Measurements from ENCODE around the gene APBA2. TPM values are rescaled to one million over a fixed set of nuclear protein-coding genes. Genes with fewer than 3 reads are reported as not detected.

Gene APBA2
- total RNA-seq, 6 donors from 2014 or later: 3.2 to 7.9 (median 6.0) TPM

GRCh38 chr15:28873585-28874190 lies 12.1 kb upstream of the APBA2 start:
- H3K27me3 ChIP-seq: no peaks in the 10 kb centered on the region
- ATAC-seq (ENCODE audit: low FRiP score in 2 of 2): no peak

GRCh38 chr15:28875461-28876000 lies 10.2 kb upstream of the APBA2 start:
- DNase-seq (no peak), ATAC-seq (ENCODE audit: low FRiP score in 2 of 2) (no peak)
- Histone ChIP-seq H3K36me3 (no peaks in the 10 kb centered on the region), H3K4me1 (no peaks in the 10 kb centered on the region), H3K4me3 (no peak overlapping the region), H3K27me3 (no peaks in the 10 kb centered on the region), H3K9me3 (no peaks in the 10 kb centered on the region), H3K27ac (no peak overlapping the region)
- no peak for TF ChIP-seq EP300 (IDR thresholded peaks at IDR 0.05)
- TF ChIP-seq POLR2AphosphoS5 (IDR thresholded peaks at IDR 0.05): no peak
- TF ChIP-seq POLR2A (IDR thresholded peaks at IDR 0.05): no peak
- no peak for TF ChIP-seq CTCF (IDR thresholded peaks at IDR 0.05)
- 75 to 87% methylated on average over 3 to 4 of the region's 4 CpGs for WGBS, 2 donors

More at GRCh38 chr15:28873585-28874190, 12.1 kb upstream of the APBA2 start:
- WGBS, 2 donors: 51 to 78% methylated on average over 7 to 10 of the region's 10 CpGs
- Histone ChIP-seq H3K36me3 (no peaks in the 10 kb centered on the region), H3K4me1 (no peaks in the 10 kb centered on the region), H3K4me3 (no peak overlapping the region), H3K9me3 (no peaks in the 10 kb centered on the region), H3K27ac (no peak overlapping the region)
- DNase-seq: no peak
- TF ChIP-seq POLR2A (IDR thresholded peaks at IDR 0.05) (no peak), POLR2AphosphoS5 (IDR thresholded peaks at IDR 0.05) (no peak), EP300 (IDR thresholded peaks at IDR 0.05) (no peak), CTCF (IDR thresholded peaks at IDR 0.05) (no peak)

GRCh38 chr15:28876131-28876844 lies 9.5 kb upstream of the APBA2 start:
- 65 to 77% methylated on average over 10 to 14 of the region's 14 CpGs for WGBS, 2 donors
- peak; percentile 12 to 34 for DNase-seq
- H3K9me3 ChIP-seq: no peaks in the 10 kb centered on the region

GRCh38 chr15:28876845-28877185 lies 9.0 kb upstream of the APBA2 start:
- no peaks in the 10 kb centered on the region for H3K36me3 ChIP-seq
- H3K4me1 ChIP-seq: no peaks in the 10 kb centered on the region
- ATAC-seq (ENCODE audit: low FRiP score in 2 of 2) (no peak), DNase-seq (no peak)
- TF ChIP-seq CTCF (IDR thresholded peaks at IDR 0.05): no peak
- TF ChIP-seq POLR2A (IDR thresholded peaks at IDR 0.05): no peak
- no peak for TF ChIP-seq EP300 (IDR thresholded peaks at IDR 0.05)
- no peak for TF ChIP-seq POLR2AphosphoS5 (IDR thresholded peaks at IDR 0.05)
- no peaks in the 10 kb centered on the region for H3K9me3 ChIP-seq
- no peak overlapping the region for H3K4me3 ChIP-seq
- no peak overlapping the region for H3K27ac ChIP-seq
- 92 to 95% methylated on average over 7 to 8 of the region's 8 CpGs for WGBS, 2 donors
- H3K27me3 ChIP-seq: no peaks in the 10 kb centered on the region

More at GRCh38 chr15:28876131-28876844, 9.5 kb upstream of the APBA2 start:
- no peaks in the 10 kb centered on the region for H3K36me3 ChIP-seq
- H3K4me3 ChIP-seq: no peak overlapping the region
- no peak for ATAC-seq (ENCODE audit: low FRiP score in 2 of 2)
- TF ChIP-seq EP300 (IDR thresholded peaks at IDR 0.05) (no peak), POLR2A (IDR thresholded peaks at IDR 0.05) (no peak), CTCF (IDR thresholded peaks at IDR 0.05) (no peak)
- H3K27ac ChIP-seq: no peak overlapping the region
- H3K4me1 ChIP-seq: no peaks in the 10 kb centered on the region
- H3K27me3 ChIP-seq: no peaks in the 10 kb centered on the region

All from upper lobe of left lung (tissue), 6 donors.